ENCODE data around the gene SLC35E4.

Gene SLC35E4

DNA sequence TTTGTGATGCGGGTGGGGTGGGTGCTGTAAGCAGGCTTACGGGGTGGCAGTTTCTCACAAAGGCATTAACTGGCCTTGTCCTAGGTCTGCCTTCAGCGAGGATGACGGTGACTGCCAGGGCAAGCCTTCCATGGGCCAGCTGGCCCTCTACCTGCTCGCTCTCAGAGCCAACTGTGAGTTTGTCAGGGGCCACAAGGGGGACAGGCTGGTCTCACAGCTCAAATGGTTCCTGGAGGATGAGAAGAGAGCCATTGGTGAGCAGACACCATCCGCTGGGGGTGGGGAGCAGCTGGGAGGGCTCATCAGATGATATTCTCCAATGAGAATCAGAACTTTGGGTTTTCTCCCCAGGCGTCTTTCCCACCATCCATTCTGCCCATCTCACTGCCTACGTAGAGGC lies 22.8 kb upstream of the SLC35E4 start:
- Histone ChIP-seq H3K4me1 (ENCODE audit: insufficient read depth, low read length) (no peaks in the 10 kb centered on the region), H2AFZ (ENCODE audit: low read depth, low read length) (no peak overlapping the region), H3K79me2 (ENCODE audit: insufficient read depth, low read length) (no peaks in the 10 kb centered on the region), H3K27me3 (ENCODE audit: insufficient read depth, low read length, poor library complexity) (peaks cover 2% of the 10 kb centered on the region), H3K36me3 (ENCODE audit: insufficient read depth, low read length) (no peaks in the 10 kb centered on the region), H3K9ac (ENCODE audit: low read depth, low read length) (no peak overlapping the region), H3K9me3 (ENCODE audit: insufficient read depth, low read length, severe bottlenecking) (no peaks in the 10 kb centered on the region), H3K4me2 (ENCODE audit: insufficient read depth, low read length) (no peak overlapping the region), H3K27ac (ENCODE audit: low read length) (no peak overlapping the region), H3K4me3 (ENCODE audit: low read depth in 1 of 2, low read length in 2 of 2) (no peak overlapping the region), H4K20me1 (ENCODE audit: insufficient read depth, low read length) (no peaks in the 10 kb centered on the region)
- DNase-seq (no peak), ATAC-seq (ENCODE audit: insufficient read depth, low read depth) (no peak)
- TF ChIP-seq CTCF (IDR thresholded peaks at IDR 0.05; ENCODE audit: borderline replicate concordance, extremely low read depth, low read length, poor library complexity, severe bottlenecking) (no peak), EZH2 (IDR thresholded peaks at IDR 0.05; ENCODE audit: borderline replicate concordance, low read depth, low read length, severe bottlenecking) (no peak)

DNA sequence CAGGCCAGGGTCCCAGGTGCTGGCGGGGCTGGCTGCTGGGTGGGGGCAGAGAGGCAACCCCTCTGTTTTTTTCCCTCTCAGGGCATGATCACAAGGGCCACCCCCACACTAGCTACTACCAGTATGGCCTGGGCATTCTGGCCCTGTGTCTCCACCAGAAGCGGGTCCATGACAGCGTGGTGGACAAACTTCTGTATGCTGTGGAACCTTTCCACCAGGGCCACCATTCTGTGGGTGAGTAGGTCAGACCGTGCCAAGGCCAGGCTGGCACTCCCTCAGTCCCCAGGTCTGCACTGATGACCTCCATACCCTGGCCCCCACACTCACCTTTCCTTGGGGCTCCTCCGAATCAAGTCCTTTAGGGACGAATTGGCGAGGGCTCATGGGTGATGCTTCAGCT lies 21.3 kb upstream of the SLC35E4 start:
- Histone ChIP-seq H3K36me3 (ENCODE audit: insufficient read depth, low read length) (no peaks in the 10 kb centered on the region), H3K79me2 (ENCODE audit: insufficient read depth, low read length) (no peaks in the 10 kb centered on the region), H3K27me3 (ENCODE audit: insufficient read depth, low read length, poor library complexity) (peaks cover 2% of the 10 kb centered on the region), H3K4me2 (ENCODE audit: insufficient read depth, low read length) (no peak overlapping the region), H3K27ac (ENCODE audit: low read length) (no peak overlapping the region), H3K4me1 (ENCODE audit: insufficient read depth, low read length) (no peaks in the 10 kb centered on the region), H2AFZ (ENCODE audit: low read depth, low read length) (no peak overlapping the region), H4K20me1 (ENCODE audit: insufficient read depth, low read length) (no peaks in the 10 kb centered on the region), H3K4me3 (ENCODE audit: low read depth in 1 of 2, low read length in 2 of 2) (no peak overlapping the region), H3K9ac (ENCODE audit: low read depth, low read length) (no peak overlapping the region), H3K9me3 (ENCODE audit: insufficient read depth, low read length, severe bottlenecking) (no peaks in the 10 kb centered on the region)
- ATAC-seq (ENCODE audit: insufficient read depth, low read depth), result no peak
- no peak for TF ChIP-seq CTCF (IDR thresholded peaks at IDR 0.05; ENCODE audit: borderline replicate concordance, extremely low read depth, low read length, poor library complexity, severe bottlenecking)
- TF ChIP-seq EZH2 (IDR thresholded peaks at IDR 0.05; ENCODE audit: borderline replicate concordance, low read depth, low read length, severe bottlenecking), result no peak
- DNase-seq, result no peak

GRCh38 chr22:30614879-30615278 lies 20.7 kb upstream of the SLC35E4 start:
- H3K36me3 ChIP-seq (ENCODE audit: insufficient read depth, low read length), result no peaks in the 10 kb centered on the region

More at GRCh38 chr22:30614879-30615278, 20.7 kb upstream of the SLC35E4 start:
- no peak overlapping the region for H2AFZ ChIP-seq (ENCODE audit: low read depth, low read length)
- H3K27ac ChIP-seq (ENCODE audit: low read length), result no peak overlapping the region
- no peak overlapping the region for H3K4me2 ChIP-seq (ENCODE audit: insufficient read depth, low read length)
- no peaks in the 10 kb centered on the region for H4K20me1 ChIP-seq (ENCODE audit: insufficient read depth, low read length)
- TF ChIP-seq CTCF (IDR thresholded peaks at IDR 0.05; ENCODE audit: borderline replicate concordance, extremely low read depth, low read length, poor library complexity, severe bottlenecking) (no peak), EZH2 (IDR thresholded peaks at IDR 0.05; ENCODE audit: borderline replicate concordance, low read depth, low read length, severe bottlenecking) (no peak)
- no peaks in the 10 kb centered on the region for H3K79me2 ChIP-seq (ENCODE audit: insufficient read depth, low read length)
- H3K4me3 ChIP-seq (ENCODE audit: low read depth in 1 of 2, low read length in 2 of 2), result no peak overlapping the region
- H3K9ac ChIP-seq (ENCODE audit: low read depth, low read length), result no peak overlapping the region
- ATAC-seq (ENCODE audit: insufficient read depth, low read depth), result no peak
- DNase-seq, result no peak
- no peaks in the 10 kb centered on the region for H3K9me3 ChIP-seq (ENCODE audit: insufficient read depth, low read length, severe bottlenecking)
- no peaks in the 10 kb centered on the region for H3K4me1 ChIP-seq (ENCODE audit: insufficient read depth, low read length)
- peaks cover 2% of the 10 kb centered on the region for H3K27me3 ChIP-seq (ENCODE audit: insufficient read depth, low read length, poor library complexity)
